Endothelial cell of umbilical vein (primary cell): ENCODE measurements around the gene ALOX5AP.

Experiments used
- TF ChIP-seq, protein P1 (sequence below): IDR thresholded peaks from 2 replicates; pipeline ENCODE4 v1.6.1; 2011; ENCODE audit not compliant: insufficient read depth, insufficient read length
- TF ChIP-seq, protein P2 (sequence below), 2 donors: IDR thresholded peaks; 1 replicate in 1 of 2; 2 replicates in 1 of 2; pipeline ENCODE4 v1.5.1; 2011; ENCODE audit warnings: low read length in 2 of 2, mild to moderate bottlenecking in 2 of 2, moderate library complexity in 2 of 2, control low read depth in 1 of 2, inconsistent platforms in 1 of 2, low read depth in 1 of 2; ENCODE audit not compliant: insufficient read depth in 1 of 2; ENCODE audit errors: extremely low read depth in 1 of 2

DNA sequence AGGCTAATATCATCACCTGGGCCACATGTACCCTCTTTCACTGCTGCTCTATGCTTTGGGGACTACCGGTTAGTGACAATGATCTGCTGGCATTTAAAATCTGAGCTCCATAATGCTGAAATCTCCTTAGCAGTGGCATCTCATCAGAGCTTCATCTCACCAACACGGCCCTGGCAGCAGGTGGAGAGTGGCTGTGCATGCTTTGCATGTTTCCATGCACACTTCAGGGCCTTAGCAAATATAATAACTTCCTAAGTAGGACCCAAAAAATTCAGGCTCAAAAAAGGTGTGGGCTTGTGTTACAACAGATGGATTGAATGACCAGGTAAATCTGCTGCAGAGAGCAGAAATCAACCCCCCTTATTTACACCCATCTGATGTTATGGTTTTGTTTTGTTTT lies 55.2 kb downstream of the ALOX5AP start:
- TF ChIP-seq, protein P1, sequence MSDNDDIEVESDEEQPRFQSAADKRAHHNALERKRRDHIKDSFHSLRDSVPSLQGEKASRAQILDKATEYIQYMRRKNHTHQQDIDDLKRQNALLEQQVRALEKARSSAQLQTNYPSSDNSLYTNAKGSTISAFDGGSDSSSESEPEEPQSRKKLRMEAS, result no peak
- TF ChIP-seq, protein P2, sequence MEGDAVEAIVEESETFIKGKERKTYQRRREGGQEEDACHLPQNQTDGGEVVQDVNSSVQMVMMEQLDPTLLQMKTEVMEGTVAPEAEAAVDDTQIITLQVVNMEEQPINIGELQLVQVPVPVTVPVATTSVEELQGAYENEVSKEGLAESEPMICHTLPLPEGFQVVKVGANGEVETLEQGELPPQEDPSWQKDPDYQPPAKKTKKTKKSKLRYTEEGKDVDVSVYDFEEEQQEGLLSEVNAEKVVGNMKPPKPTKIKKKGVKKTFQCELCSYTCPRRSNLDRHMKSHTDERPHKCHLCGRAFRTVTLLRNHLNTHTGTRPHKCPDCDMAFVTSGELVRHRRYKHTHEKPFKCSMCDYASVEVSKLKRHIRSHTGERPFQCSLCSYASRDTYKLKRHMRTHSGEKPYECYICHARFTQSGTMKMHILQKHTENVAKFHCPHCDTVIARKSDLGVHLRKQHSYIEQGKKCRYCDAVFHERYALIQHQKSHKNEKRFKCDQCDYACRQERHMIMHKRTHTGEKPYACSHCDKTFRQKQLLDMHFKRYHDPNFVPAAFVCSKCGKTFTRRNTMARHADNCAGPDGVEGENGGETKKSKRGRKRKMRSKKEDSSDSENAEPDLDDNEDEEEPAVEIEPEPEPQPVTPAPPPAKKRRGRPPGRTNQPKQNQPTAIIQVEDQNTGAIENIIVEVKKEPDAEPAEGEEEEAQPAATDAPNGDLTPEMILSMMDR (IDR thresholded peaks at IDR 0.05; ENCODE audit: extremely low read depth in 1 of 2, insufficient read depth in 1 of 2, low read depth in 1 of 2, low read length in 2 of 2), result no peak
